Adipocyte (in vitro differentiated cells): ENCODE data around the gene HAND2.
A peak's percentile ranks its signal among the peaks of the same experiment; 100 is the strongest.

Source experiments
- DNase-seq: peaks from one replicate; pipeline ENCODE4 v3.0.0-alpha.2; 2015; ENCODE audit warnings: low read depth
- H3K27me3 ChIP-seq: replicated peaks from 2 replicates; pipeline ENCODE4 v1.7.0; 2013; ENCODE audit warnings: mild to moderate bottlenecking, low read length, moderate library complexity; ENCODE audit not compliant: control insufficient read depth, insufficient read depth
- H3K36me3 ChIP-seq: 2 replicates; pipeline ENCODE4 v1.7.0; 2013; ENCODE audit warnings: low read length, mild to moderate bottlenecking, moderate library complexity; ENCODE audit not compliant: control insufficient read depth, insufficient read depth, severe bottlenecking
- H3K4me1 ChIP-seq: 2 replicates; pipeline ENCODE4 v1.7.0; 2013; ENCODE audit warnings: mild to moderate bottlenecking, low read length, moderate library complexity; ENCODE audit not compliant: control insufficient read depth, insufficient read depth
- H3K4me3 ChIP-seq: 2 replicates; pipeline ENCODE4 v1.7.0; 2013; ENCODE audit warnings: mild to moderate bottlenecking, low read length, moderate library complexity
- H3K9ac ChIP-seq: 2 replicates; pipeline ENCODE4 v1.7.0; 2013; ENCODE audit warnings: mild to moderate bottlenecking, low read length, moderate library complexity
- H3K9me3 ChIP-seq: 2 replicates; pipeline ENCODE4 v1.7.0; 2013; ENCODE audit warnings: mild to moderate bottlenecking, low read length, moderate library complexity; ENCODE audit not compliant: control insufficient read depth

Gene HAND2

DNA sequence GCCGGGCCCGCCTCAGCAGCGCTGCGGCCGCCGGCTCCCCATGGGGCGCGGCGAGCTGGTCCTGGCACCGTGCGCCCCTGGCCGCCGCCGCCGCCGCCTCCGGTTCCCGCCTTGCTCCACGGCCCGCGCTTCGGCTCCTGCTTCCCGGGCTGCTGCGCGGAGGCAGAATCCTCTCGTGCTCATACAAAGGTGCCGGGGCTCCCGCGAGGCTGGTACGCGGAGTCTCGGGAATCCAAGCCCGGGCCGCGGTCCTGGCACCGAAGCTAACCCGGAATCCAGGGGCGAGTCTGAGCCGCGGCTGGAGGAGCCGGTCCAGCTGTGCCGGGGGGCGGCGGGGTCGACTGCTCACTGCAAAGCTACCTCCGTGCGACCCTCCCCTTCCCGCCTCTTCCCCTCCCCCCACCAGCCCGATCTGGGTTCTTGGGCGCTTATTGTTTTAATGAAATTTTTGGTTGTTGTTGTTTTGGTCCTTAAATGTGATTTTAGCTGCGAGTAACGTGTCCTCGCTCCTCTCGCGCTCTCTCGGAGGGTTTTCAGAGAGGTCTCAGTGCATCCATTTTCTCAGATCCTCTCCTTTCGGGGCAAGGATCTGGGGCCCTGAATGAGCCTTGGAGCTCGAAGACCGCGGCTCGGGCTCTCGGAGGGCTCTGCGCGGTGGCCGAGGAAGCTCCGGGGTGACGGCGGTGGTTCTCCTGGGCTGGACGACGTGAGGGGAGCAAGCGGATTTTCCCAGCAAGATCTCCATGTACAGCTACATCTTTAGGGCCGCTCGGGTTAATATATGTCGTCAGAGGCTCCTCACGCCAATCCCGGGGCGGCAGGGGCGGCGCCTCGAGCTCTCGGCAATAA lies at the start of gene HAND2:
TSS of gene HAND2 (minus strand) at position 753 of the 849 bp plus-strand sequence. CDS start 940 bp downstream, outside the sequence.
- Histone ChIP-seq H3K9ac (peak within 1 kb of the TSS; percentile 98), H3K9me3 (no peaks in the 10 kb centered on the region), H3K4me1 (peaks cover 17% of the 10 kb centered on the region), H3K4me3 (peak within 1 kb of the TSS; percentile 97), H3K27me3 (no peaks in the 10 kb centered on the region), H3K36me3 (peaks cover 4% of the 10 kb centered on the region)
- peak; percentile 96 for DNase-seq

GRCh38 chr4:173578956-173579355 lies 48.9 kb upstream of the HAND2 start:
- no peaks in the 10 kb centered on the region for H3K4me1 ChIP-seq
- no peak for DNase-seq
- H3K27me3 ChIP-seq, result no peaks in the 10 kb centered on the region
- no peak overlapping the region for H3K4me3 ChIP-seq
- H3K36me3 ChIP-seq, result no peaks in the 10 kb centered on the region
- no peaks in the 10 kb centered on the region for H3K9me3 ChIP-seq
- H3K9ac ChIP-seq, result no peak overlapping the region

DNA sequence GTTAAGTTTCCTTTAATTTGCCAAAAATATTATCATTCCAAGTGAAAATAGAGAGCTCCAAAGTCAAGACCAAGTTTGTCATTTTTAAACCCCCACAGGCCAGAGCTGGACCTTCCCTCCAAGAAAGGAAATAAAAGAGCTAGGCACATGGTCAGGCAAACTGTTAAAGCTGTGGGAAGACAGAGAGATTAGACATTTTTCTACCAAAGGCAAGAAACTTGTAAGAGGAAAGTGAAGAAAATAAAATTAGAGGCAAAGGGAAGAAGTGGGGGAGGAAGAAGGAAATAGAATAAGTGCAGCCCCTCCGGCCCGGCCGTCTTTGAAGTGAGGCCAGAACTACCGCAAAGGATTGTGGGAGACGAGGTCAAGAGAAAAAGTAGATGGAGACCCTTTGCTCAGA lies 47.9 kb upstream of the HAND2 start:
- H3K4me1 ChIP-seq, result no peaks in the 10 kb centered on the region
- no peaks in the 10 kb centered on the region for H3K36me3 ChIP-seq
- H3K9me3 ChIP-seq, result no peaks in the 10 kb centered on the region
- no peak for DNase-seq
- H3K9ac ChIP-seq, result no peak overlapping the region
- no peak overlapping the region for H3K4me3 ChIP-seq
- no peaks in the 10 kb centered on the region for H3K27me3 ChIP-seq

DNA sequence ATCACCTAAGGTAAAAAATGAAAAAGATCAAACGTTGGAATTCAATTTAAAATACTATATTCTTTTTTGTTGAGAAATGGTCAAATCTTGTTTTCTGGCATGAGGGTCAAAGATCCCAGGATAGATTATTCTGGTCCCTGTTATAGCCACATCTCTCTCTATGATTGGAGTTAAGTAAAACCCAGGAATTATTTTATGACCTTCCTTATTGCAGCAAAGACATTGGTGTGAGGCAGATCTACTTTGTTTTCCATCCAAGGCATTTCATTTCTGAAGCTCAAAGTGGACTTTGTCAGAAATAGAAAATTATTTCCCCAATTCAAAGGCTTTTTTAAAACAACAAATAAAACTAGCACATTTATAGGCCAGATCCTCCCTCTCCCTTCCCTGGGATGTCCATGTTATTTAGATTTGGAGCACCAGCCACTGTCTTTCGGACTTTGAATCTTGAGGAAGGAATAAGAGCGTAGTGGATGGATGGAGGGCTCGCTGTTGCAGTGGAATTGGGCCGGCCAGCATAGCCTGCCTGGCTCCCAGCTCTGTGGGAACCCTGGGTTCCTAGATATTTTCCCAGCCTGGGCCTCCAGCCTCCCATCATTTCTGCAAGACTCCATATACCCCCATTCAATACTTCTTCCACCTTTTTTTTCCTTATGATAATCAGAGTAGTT lies 45.6 kb upstream of the HAND2 start:
- Histone ChIP-seq H3K4me3 (no peak overlapping the region), H3K9ac (no peak overlapping the region), H3K36me3 (no peaks in the 10 kb centered on the region), H3K9me3 (no peaks in the 10 kb centered on the region), H3K4me1 (no peaks in the 10 kb centered on the region), H3K27me3 (no peaks in the 10 kb centered on the region)
- no peak for DNase-seq

- Histone ChIP-seq H3K9me3 (no peaks in the 10 kb centered on the region), H3K27me3 (no peaks in the 10 kb centered on the region), H3K36me3 (no peaks in the 10 kb centered on the region), H3K4me3 (no peak overlapping the region), H3K9ac (no peak overlapping the region), H3K4me1 (no peaks in the 10 kb centered on the region)
- no peak for DNase-seq
These were observed 43.7 kb upstream of the HAND2 start for GRCh38 chr4:173573725-173574124.

DNA sequence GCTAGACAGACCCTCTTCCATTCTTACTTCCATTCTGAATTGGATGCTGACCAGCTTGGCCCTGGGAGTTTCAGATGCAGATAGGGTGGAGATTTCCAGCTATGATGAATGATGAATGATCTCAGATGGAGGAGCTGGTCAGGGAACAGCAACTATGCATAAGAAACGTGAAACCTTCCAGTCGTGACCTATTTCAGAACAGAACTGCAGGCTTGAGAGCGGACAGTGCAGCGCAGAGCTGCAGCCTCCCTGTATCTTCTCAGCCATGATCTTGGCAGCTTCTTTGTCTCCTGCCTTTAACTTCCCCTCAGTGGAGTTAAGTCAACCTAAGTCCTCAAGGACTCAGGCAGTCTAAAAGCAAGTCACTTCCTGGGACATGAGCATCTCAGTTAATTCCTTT lies 43.3 kb upstream of the HAND2 start:
- Histone ChIP-seq H3K27me3 (no peaks in the 10 kb centered on the region), H3K9ac (no peak overlapping the region), H3K9me3 (no peaks in the 10 kb centered on the region), H3K4me3 (no peak overlapping the region), H3K36me3 (no peaks in the 10 kb centered on the region), H3K4me1 (no peaks in the 10 kb centered on the region)
- peak; percentile 6 for DNase-seq

DNA sequence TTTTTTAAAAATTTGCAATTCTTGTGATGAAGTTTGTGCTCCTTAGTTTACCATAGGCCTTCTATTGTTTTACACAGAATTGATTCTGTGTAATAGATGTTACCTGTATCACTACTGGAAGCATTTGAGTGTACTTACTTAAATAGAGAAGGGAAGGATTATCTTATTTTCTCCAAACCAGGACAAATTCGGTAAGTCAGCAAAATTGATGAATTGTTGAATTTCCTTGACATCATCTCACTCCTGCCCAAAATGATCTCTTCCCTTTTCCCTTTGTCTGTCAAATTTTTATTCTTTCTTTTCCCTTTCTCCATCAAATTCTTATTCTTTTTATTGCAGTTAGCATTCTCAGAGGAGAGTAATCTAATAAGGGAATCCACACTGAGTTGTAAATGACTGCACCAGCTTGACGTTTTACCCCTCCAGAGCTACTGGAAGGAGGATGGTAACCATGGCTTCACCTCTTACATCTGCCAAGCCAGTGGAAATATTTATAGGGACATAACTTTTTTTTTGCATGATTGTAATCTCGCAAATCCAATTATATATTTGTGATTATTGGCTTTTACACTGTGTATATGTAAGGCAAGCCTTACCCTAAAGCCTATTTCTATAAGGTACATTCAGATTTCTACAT lies 42.6 kb upstream of the HAND2 start:
- H3K9ac ChIP-seq, result no peak overlapping the region
- H3K36me3 ChIP-seq, result no peaks in the 10 kb centered on the region
- DNase-seq, result no peak
- H3K27me3 ChIP-seq, result no peaks in the 10 kb centered on the region
- H3K4me1 ChIP-seq, result no peaks in the 10 kb centered on the region
- H3K4me3 ChIP-seq, result no peak overlapping the region
- no peaks in the 10 kb centered on the region for H3K9me3 ChIP-seq

- DNase-seq, result no peak
These were observed 41.6 kb upstream of the HAND2 start for GRCh38 chr4:173571620-173572019.

GRCh38 chr4:173565281-173565680 lies 35.3 kb upstream of the HAND2 start:
- H3K4me3 ChIP-seq, result no peak overlapping the region

More at GRCh38 chr4:173571620-173572019, 41.6 kb upstream of the HAND2 start:
- H3K4me1 ChIP-seq, result no peaks in the 10 kb centered on the region
- no peak overlapping the region for H3K4me3 ChIP-seq
- H3K27me3 ChIP-seq, result no peaks in the 10 kb centered on the region
- no peak overlapping the region for H3K9ac ChIP-seq
- no peaks in the 10 kb centered on the region for H3K36me3 ChIP-seq
- H3K9me3 ChIP-seq, result no peaks in the 10 kb centered on the region

GRCh38 chr4:173564461-173564860 lies 34.4 kb upstream of the HAND2 start:
- Histone ChIP-seq H3K9me3 (no peaks in the 10 kb centered on the region), H3K4me1 (peaks cover 20% of the 10 kb centered on the region), H3K36me3 (no peaks in the 10 kb centered on the region), H3K9ac (no peak overlapping the region), H3K4me3 (no peak overlapping the region), H3K27me3 (no peaks in the 10 kb centered on the region)
- DNase-seq, result no peak

More at GRCh38 chr4:173565281-173565680, 35.3 kb upstream of the HAND2 start:
- Histone ChIP-seq H3K36me3 (no peaks in the 10 kb centered on the region), H3K9ac (no peak overlapping the region), H3K9me3 (no peaks in the 10 kb centered on the region), H3K27me3 (no peaks in the 10 kb centered on the region), H3K4me1 (peaks cover 20% of the 10 kb centered on the region)
- DNase-seq, result no peak

DNA sequence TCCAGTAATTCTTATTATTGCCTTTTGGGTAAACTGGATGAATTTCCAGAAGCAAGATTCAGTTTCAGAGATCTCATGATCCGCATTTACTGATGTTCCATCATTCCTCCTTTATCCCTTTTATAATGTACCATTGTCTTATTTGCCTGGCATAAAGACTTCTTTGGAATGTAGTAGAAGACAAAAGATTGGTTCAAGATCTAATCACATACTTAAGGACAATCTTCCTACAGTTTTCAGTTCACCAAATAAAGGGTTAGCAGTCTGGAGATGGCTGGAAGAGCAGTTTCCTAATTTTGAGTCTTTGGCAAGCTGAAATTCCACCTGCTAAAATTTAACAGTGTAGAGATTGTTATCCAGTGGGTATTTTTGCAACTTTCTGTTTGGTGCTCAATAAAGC lies 30.9 kb upstream of the HAND2 start:
- DNase-seq, result no peak
- Histone ChIP-seq H3K36me3 (no peaks in the 10 kb centered on the region), H3K4me3 (no peak overlapping the region), H3K9me3 (no peaks in the 10 kb centered on the region), H3K9ac (no peak overlapping the region), H3K4me1 (peaks cover 19% of the 10 kb centered on the region), H3K27me3 (no peaks in the 10 kb centered on the region)
